ENCODE measurements around the gene TNK2.
"Not testable (repeated sequence)": the region's sequence is repeated elsewhere in the genome, so short reads cannot be mapped to it uniquely, and the experiment has no call there.

Gene TNK2

DNA sequence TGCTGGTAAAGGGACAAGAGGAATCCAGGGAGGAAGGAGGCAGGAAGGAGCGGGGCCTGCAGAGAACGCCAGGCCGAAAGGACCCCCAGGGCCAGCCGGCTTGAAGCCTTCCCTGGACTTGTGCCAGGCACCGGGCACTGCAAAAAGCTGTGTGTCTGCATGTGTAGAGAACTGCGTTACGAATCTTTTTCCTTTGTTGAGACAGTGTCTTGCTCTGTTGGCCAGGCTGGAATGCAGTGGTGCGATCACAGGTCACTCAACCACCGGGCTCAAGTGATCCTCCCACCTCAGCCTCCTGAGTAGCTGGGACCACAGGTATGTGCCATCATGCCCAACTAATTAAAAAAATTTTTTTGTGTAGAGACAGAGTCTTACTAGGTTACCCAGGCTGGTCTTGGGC is 79.6 kb downstream of the TNK2 start:
- Histone ChIP-seq H3K9ac (ENCODE audit: low read length) (no peak overlapping the region), H3K36me3 (ENCODE audit: insufficient read depth, low read length) (no peaks in the 10 kb centered on the region), H3K4me1 (ENCODE audit: insufficient read depth, low read length, severe bottlenecking) (peaks cover 3% of the 10 kb centered on the region), H4K20me1 (ENCODE audit: insufficient read depth, low read length) (no peaks in the 10 kb centered on the region), H3K9me3 (ENCODE audit: low read length) (no peaks in the 10 kb centered on the region), H3K27ac (ENCODE audit: low read depth, low read length, poor library complexity, severe bottlenecking) (no peak overlapping the region), H3F3A (ENCODE audit: insufficient read depth, low read length) (no peaks in the 10 kb centered on the region), H3K9me2 (ENCODE audit: low read depth, low read length) (no peaks in the 10 kb centered on the region), H2AFZ (ENCODE audit: low read length) (no peak overlapping the region), H3K4me2 (ENCODE audit: low read length) (no peak overlapping the region), H3K27me3 (ENCODE audit: insufficient read depth, low read length) (peaks cover 9% of the 10 kb centered on the region; the same call in 1 of the 2 replicates), H3K4me3 (ENCODE audit: low read depth, low read length, poor library complexity, severe bottlenecking) (no peak overlapping the region), H3K79me2 (ENCODE audit: insufficient read depth, low read length) (no peaks in the 10 kb centered on the region)
- no peak for TF ChIP-seq EZH2 (IDR thresholded peaks at IDR 0.05; ENCODE audit: borderline replicate concordance, low read length)
- TF ChIP-seq, protein P1, sequence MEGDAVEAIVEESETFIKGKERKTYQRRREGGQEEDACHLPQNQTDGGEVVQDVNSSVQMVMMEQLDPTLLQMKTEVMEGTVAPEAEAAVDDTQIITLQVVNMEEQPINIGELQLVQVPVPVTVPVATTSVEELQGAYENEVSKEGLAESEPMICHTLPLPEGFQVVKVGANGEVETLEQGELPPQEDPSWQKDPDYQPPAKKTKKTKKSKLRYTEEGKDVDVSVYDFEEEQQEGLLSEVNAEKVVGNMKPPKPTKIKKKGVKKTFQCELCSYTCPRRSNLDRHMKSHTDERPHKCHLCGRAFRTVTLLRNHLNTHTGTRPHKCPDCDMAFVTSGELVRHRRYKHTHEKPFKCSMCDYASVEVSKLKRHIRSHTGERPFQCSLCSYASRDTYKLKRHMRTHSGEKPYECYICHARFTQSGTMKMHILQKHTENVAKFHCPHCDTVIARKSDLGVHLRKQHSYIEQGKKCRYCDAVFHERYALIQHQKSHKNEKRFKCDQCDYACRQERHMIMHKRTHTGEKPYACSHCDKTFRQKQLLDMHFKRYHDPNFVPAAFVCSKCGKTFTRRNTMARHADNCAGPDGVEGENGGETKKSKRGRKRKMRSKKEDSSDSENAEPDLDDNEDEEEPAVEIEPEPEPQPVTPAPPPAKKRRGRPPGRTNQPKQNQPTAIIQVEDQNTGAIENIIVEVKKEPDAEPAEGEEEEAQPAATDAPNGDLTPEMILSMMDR (IDR thresholded peaks at IDR 0.05; ENCODE audit: low read length): no peak

DNA sequence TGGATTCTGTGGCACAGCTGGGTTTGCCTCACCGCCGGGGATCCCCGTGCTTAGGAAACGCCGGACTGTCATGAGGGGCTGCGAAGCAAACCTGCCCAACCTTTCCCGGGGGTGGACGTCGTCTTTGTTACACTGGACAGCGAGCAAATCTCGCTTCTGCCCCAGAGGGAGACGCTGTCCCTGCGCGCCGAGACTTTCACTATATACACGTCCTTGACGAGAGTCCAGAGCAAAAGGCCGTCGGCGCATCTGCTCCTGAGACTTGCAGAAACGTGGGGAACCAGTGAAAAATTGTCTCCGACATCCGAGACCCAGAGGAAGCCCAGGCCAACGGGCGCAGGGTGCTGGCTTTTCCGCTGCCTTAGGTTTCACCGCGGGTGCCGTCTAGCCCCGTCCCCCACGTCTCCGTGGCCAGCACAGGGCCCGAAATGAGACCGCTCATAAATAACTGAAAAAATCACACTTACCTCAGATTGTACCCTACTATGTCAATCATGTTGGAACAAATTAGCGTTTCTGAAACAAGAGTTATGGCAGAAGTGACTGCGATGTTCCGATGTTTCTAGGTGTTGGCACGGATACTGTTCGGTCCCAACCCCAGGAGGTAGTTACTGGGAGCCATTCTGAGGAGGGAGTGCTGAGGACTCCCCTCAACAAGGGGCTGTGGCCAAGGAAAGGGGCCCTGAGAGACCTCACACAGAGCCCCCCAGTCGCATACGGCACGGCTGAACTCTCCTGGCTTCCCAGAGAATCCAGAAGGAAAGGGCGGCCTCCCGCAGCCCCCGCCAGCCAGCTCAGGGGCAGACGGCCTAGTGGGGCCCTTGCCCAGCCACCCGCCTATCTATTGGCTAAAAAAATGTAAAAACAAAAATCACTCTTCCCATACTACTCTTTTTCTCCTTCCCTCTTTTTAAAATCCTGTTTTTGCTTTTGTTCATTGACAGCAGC is 82.2 kb downstream of the TNK2 start:
- Histone ChIP-seq H3F3A (ENCODE audit: insufficient read depth, low read length) (no peaks in the 10 kb centered on the region), H3K79me2 (ENCODE audit: insufficient read depth, low read length) (no peaks in the 10 kb centered on the region), H3K4me3 (ENCODE audit: low read depth, low read length, poor library complexity, severe bottlenecking) (no peak overlapping the region), H4K20me1 (ENCODE audit: insufficient read depth, low read length) (no peaks in the 10 kb centered on the region), H3K4me2 (ENCODE audit: low read length) (no peak overlapping the region), H3K36me3 (ENCODE audit: insufficient read depth, low read length) (no peaks in the 10 kb centered on the region), H3K9me3 (ENCODE audit: low read length) (no peaks in the 10 kb centered on the region), H3K4me1 (ENCODE audit: insufficient read depth, low read length, severe bottlenecking) (peaks cover 11% of the 10 kb centered on the region), H3K27me3 (ENCODE audit: insufficient read depth, low read length) (peaks cover 11% of the 10 kb centered on the region; the same call in 1 of the 2 replicates), H3K27ac (ENCODE audit: low read depth, low read length, poor library complexity, severe bottlenecking) (no peak overlapping the region), H2AFZ (ENCODE audit: low read length) (no peak overlapping the region), H3K9me2 (ENCODE audit: low read depth, low read length) (no peaks in the 10 kb centered on the region), H3K9ac (ENCODE audit: low read length) (no peak overlapping the region)
- no peak for TF ChIP-seq EZH2 (IDR thresholded peaks at IDR 0.05; ENCODE audit: borderline replicate concordance, low read length)
- TF ChIP-seq, protein P1 (IDR thresholded peaks at IDR 0.05; ENCODE audit: low read length): no peak

DNA sequence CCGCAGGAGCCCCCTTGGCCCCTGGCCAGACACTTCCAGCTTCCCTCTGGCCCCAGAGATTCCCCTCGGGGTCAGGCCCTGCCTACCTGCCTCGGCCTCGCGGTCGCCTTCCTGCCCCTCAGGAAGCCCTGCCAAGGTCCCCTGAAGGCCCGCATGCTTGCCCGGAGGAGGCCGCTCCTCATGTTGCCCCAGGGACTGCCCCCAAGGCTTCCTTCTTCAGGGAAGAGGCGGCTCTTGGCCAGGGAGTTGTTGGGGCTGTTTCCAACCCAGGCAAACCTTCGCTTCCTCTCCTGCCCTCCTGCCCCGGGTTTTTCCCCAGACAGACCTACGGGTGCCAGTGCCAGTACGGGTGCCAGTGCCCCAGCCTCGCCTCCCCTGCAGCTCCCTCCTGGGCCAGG is 83.2 kb downstream of the TNK2 start:
- Histone ChIP-seq H3K9me2 (ENCODE audit: low read depth, low read length) (no peaks in the 10 kb centered on the region), H3K4me3 (ENCODE audit: low read depth, low read length, poor library complexity, severe bottlenecking) (no peak overlapping the region), H3F3A (ENCODE audit: insufficient read depth, low read length) (no peaks in the 10 kb centered on the region), H3K27me3 (ENCODE audit: insufficient read depth, low read length) (peaks cover 18% of the 10 kb centered on the region), H3K4me1 (ENCODE audit: insufficient read depth, low read length, severe bottlenecking) (peaks cover 10% of the 10 kb centered on the region), H3K9ac (ENCODE audit: low read length) (no peak overlapping the region), H2AFZ (ENCODE audit: low read length) (no peak overlapping the region), H3K9me3 (ENCODE audit: low read length) (no peaks in the 10 kb centered on the region), H3K79me2 (ENCODE audit: insufficient read depth, low read length) (no peaks in the 10 kb centered on the region), H3K27ac (ENCODE audit: low read depth, low read length, poor library complexity, severe bottlenecking) (no peak overlapping the region), H4K20me1 (ENCODE audit: insufficient read depth, low read length) (no peaks in the 10 kb centered on the region), H3K4me2 (ENCODE audit: low read length) (no peak overlapping the region), H3K36me3 (ENCODE audit: insufficient read depth, low read length) (no peaks in the 10 kb centered on the region)
- TF ChIP-seq, protein P1 (IDR thresholded peaks at IDR 0.05; ENCODE audit: low read length): no peak
- TF ChIP-seq EZH2 (IDR thresholded peaks at IDR 0.05; ENCODE audit: borderline replicate concordance, low read length): no peak

DNA sequence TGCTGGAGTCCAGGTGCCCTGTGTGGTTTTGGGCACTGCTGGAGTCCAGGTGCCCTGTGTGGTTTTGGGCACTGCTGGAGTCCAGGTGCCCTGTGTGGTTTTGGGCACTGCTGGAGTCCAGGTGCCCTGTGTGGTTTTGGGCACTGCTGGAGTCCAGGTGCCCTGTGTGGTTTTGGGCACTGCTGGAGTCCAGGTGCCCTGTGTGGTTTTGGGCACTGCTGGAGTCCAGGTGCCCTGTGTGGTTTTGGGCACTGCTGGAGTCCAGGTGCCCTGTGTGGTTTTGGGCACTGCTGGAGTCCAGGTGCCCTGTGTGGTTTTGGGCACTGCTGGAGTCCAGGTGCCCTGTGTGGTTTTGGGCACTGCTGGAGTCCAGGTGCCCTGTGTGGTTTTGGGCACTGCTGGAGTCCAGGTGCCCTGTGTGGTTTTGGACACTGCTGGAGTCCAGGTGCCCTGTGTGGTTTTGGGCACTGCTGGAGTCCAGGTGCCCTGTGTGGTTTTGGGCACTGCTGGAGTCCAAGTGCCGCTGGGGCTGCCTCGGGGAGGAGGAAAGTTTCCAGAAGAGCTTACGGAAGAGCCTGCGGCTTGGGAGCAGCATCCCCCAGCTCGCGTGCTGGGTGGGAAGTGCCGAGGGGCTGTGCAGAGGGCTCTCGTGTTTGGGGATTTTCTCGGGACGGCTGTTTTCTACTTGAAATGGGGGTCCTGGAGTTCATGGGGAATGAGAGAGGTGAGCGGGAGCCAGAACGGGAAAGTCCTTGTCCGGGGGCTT is 83.7 kb downstream of the TNK2 start:
- H3K4me1 ChIP-seq (ENCODE audit: insufficient read depth, low read length, severe bottlenecking); H2AFZ ChIP-seq (ENCODE audit: low read length); H3F3A ChIP-seq (ENCODE audit: insufficient read depth, low read length); H3K79me2 ChIP-seq (ENCODE audit: insufficient read depth, low read length); H3K27ac ChIP-seq (ENCODE audit: low read depth, low read length, poor library complexity, severe bottlenecking); H3K4me3 ChIP-seq (ENCODE audit: low read depth, low read length, poor library complexity, severe bottlenecking); H3K4me2 ChIP-seq (ENCODE audit: low read length); H4K20me1 ChIP-seq (ENCODE audit: insufficient read depth, low read length); H3K9me2 ChIP-seq (ENCODE audit: low read depth, low read length); H3K9me3 ChIP-seq (ENCODE audit: low read length); H3K9ac ChIP-seq (ENCODE audit: low read length); H3K36me3 ChIP-seq (ENCODE audit: insufficient read depth, low read length): not testable (repeated sequence)
- H3K27me3 ChIP-seq (ENCODE audit: insufficient read depth, low read length): peaks cover 18% of the 10 kb centered on the region
